Measurements from ENCODE around the gene ZNF566. TPM values are rescaled to one million over a fixed set of nuclear protein-coding genes. Genes with fewer than 3 reads are reported as not detected.

Gene ZNF566
- polyA plus RNA-seq, 4 donors: 16.8 to 18.3 (median 17.3) TPM

GRCh38 chr19:36449059-36449670 is 40.2 kb downstream of the ZNF566 start:
- no peak for DNase-seq (ENCODE audit: low read depth in 4 of 4, low spot score in 3 of 4)

- DNase-seq (ENCODE audit: low read depth in 4 of 4, low spot score in 3 of 4): no peak
Observed at GRCh38 chr19:36441339-36441738, 48.0 kb downstream of the ZNF566 start.

- no peak for DNase-seq (ENCODE audit: low read depth in 4 of 4, low spot score in 3 of 4)
Observed at GRCh38 chr19:36436531-36436930, 52.8 kb downstream of the ZNF566 start.

DNA sequence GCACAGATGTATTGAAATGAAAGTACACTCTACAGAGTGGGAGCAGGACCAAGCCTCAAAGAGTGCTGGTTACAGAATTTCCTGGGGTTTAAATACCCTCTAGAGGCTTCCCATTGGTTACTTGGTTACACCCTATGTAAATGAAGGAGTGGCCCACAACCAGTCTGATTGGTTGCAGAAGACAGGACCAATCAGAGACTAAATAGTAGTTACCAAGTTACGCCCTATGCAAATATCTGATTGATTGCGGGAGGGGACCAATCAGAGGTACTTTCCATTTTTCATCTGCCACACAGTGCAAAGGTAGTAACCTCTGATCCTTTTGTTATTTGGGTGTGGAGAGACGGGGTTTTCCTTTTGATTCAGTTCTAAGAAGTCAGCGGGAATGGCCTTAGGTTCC is 65.4 kb downstream of the ZNF566 start:
- DNase-seq (ENCODE audit: low read depth in 4 of 4, low spot score in 3 of 4): no peak

- peak in 1 of 4 donors; percentile 6 for DNase-seq (ENCODE audit: low read depth in 4 of 4, low spot score in 3 of 4)
Observed at GRCh38 chr19:36421749-36422481, 67.4 kb downstream of the ZNF566 start.

- peak in 3 of 4 donors; percentile 12 to 30 (median 25) for DNase-seq (ENCODE audit: low read depth in 4 of 4, low spot score in 3 of 4)
Observed at GRCh38 chr19:36420961-36421748, 68.2 kb downstream of the ZNF566 start.

DNA sequence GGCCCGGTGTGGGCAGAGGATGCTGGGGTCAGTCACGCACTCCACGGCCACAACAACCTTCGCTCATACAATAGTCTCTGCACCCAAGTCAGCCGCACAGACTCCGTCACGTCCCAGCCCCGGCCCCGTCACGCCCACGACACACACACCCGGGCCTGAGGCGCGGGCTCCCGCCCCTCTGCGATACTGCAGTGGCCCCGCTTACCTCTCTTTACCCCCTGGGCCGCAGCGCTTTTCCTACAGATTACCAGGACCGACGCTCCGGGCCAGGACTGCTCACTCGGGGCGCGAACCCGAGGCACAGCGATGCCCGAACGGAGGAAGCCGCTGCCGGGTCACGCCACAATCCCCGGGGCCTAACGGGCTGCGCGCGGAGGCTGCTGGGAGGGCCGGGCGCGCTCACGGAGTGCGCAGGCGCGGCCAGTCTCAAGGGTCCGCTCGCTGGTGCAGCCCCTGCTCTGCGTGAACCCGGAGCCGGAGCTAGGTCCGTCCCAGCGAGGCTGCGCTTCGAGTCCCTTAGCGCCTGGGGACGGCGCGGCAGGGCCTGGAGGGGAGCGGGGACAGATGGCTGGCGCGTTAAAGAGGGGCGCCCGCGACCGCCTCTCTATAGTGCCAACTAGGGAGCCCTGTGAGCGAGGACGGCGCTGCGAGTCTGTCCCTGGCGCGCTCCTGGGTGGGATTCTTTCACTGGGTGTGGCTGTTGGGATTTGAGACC is 70.9 kb downstream of the ZNF566 start, which contains the start of gene ZFP82:
ZFP82 (minus strand) TSS at position 358 of the 715 bp plus-strand sequence. CDS start 8,855 bp downstream, outside the sequence.
- DNase-seq (ENCODE audit: low read depth in 4 of 4, low spot score in 3 of 4): peak; percentile 73 to 79 (median 74)

DNA sequence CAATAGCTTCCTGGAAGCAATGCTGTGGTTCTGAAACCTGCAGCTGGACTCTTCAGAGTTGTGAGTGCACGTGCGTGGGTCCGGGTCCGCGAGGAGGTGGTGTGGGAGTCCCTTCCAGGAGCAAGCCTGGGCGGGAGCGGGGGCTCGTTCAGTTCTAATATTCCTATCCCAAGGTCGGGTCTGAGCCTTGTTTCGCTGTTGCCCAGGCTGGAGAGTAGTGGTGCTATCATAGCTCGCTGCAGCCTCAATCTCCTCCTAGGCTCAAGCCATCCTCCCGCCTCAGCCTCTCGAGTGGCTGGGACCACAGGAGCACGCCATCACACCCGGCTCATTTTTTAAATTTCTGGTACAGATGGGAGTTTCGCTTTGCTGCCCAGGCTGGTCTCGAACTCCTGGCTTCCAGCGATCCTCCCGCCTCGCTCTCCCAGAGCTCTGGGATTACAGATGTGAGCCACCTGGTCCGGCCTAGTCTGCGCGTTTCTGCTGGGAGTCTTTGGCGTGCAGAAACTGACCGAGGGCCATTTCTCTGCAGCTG is 71.5 kb downstream of the ZNF566 start:
- peak in 1 of 4 donors; percentile 38 for DNase-seq (ENCODE audit: low read depth in 4 of 4, low spot score in 3 of 4)

DNA sequence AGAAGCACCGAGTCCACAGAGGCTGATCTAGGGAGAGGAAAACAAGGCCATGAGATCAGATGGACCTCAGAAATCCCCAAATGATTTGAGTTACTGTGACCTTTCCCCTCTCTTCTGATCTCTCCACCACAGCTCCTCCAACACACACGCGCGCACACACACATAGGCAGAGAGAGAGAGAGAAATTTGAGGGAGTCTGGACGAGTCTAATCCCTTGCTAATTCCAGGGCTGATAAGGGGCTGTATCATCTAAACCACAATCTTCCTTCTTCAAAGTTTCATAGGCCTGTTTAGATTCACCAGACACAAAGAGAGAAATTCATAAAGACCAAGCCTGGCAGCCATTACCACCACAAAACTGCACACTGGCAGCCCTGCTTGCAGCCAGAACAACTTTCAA is 79.5 kb downstream of the ZNF566 start:
- DNase-seq (ENCODE audit: low read depth in 4 of 4, low spot score in 3 of 4): no peak

DNA sequence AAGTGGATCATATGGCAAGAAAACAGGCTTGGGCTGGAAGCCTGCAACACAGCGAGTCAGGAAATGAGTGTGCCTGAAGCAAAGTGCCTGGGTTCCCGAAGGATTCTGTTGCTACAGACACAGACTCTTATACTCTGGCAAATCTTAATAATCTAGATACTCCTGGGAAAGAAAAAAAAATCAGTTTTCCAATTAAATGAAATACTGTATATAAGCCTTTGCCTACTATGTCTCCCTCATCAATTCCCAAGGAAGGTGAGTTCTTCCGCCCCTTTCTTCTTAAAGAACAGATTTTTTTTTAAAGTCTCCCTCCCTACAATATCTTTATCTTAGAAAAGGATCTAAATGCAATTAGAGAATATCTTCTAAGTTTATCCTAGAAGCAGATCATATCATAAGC is 81.3 kb downstream of the ZNF566 start:
- no peak for DNase-seq (ENCODE audit: low read depth in 4 of 4, low spot score in 3 of 4)

- no peak for DNase-seq (ENCODE audit: low read depth in 4 of 4, low spot score in 3 of 4)
Observed at GRCh38 chr19:36404498-36404897, 84.9 kb downstream of the ZNF566 start.

- DNase-seq (ENCODE audit: low read depth in 4 of 4, low spot score in 3 of 4): no peak
Observed at GRCh38 chr19:36401475-36401874, 87.9 kb downstream of the ZNF566 start.

- no peak for DNase-seq (ENCODE audit: low read depth in 4 of 4, low spot score in 3 of 4)
Observed at GRCh38 chr19:36398571-36398970, 90.8 kb downstream of the ZNF566 start.

Other genes with a start within 250 kb of the ZNF566 start
- gene ZFP14, start 110.4 kb downstream of the ZNF566 start, polyA plus RNA-seq (ENCODE audit: insufficient read length in 4 of 4): 10 to 100 TPM in 3 of 4 donors, 1 to 10 TPM in 1; 9.4 to 14.0 (median 13.4) TPM
- 10 to 100 TPM; 14.2 to 17.7 (median 14.7) TPM for gene ZFP82, start 70.9 kb downstream of the ZNF566 start, polyA plus RNA-seq (ENCODE audit: insufficient read length in 4 of 4)
- 10 to 100 TPM; 30.9 to 40.4 (median 33.7) TPM for gene ZNF260, start 38.7 kb upstream of the ZNF566 start, polyA plus RNA-seq (ENCODE audit: insufficient read length in 4 of 4)
- gene ZNF529, start 83.7 kb upstream of the ZNF566 start, polyA plus RNA-seq (ENCODE audit: insufficient read length in 4 of 4): 10 to 100 TPM; 23.9 to 28.4 (median 24.7) TPM
- 1 to 10 TPM; 6.0 to 8.9 (median 8.1) TPM for gene ZNF382, start 115.8 kb upstream of the ZNF566 start, polyA plus RNA-seq (ENCODE audit: insufficient read length in 4 of 4)
- gene ZNF461, start 177.3 kb upstream of the ZNF566 start, polyA plus RNA-seq (ENCODE audit: insufficient read length in 4 of 4): 10 to 100 TPM; 11.8 to 13.6 (median 12.7) TPM
- gene ZNF567, start 198.1 kb upstream of the ZNF566 start, polyA plus RNA-seq (ENCODE audit: insufficient read length in 4 of 4): 10 to 100 TPM; 10.9 to 16.9 (median 13.9) TPM